Measurements from ENCODE around the gene SEMA6D. TPM values are rescaled to one million over a fixed set of nuclear protein-coding genes. Genes with fewer than 3 reads are reported as not detected.

SEMA6D gene
- total and polyA plus RNA-seq, 7 donors: 2.4 to 12.5 (median 6.4) TPM

- Histone ChIP-seq H3K4me1 (no peaks in the 10 kb centered on the region), H3K27ac (no peak overlapping the region), H3K36me3 (no peaks in the 10 kb centered on the region), H3K4me3 (no peak overlapping the region), H3K9me3 (no peaks in the 10 kb centered on the region), H3K27me3 (no peaks in the 10 kb centered on the region)
- intact Hi-C loops (cut with DNase I): loop anchor here (10.0 kb wide), 1 partner anchor 80 kb away; no protein-coding TSS in a partner anchor
- no peak for DNase-seq
- 19 to 61% methylated on average over 2 of the region's 2 CpGs for WGBS, 2 donors
- TF ChIP-seq CTCF (IDR thresholded peaks at IDR 0.05) (no peak), POLR2AphosphoS5 (IDR thresholded peaks at IDR 0.05) (no peak), POLR2A (IDR thresholded peaks at IDR 0.05) (no peak), EP300 (IDR thresholded peaks at IDR 0.05) (no peak)
Measured at GRCh38 chr15:47744973-47745372, 27.7 kb downstream of the SEMA6D start.

- 91 to 94% methylated on average over 3 of the region's 3 CpGs for WGBS, 2 donors
- TF ChIP-seq POLR2AphosphoS5 (IDR thresholded peaks at IDR 0.05) (no peak), CTCF (IDR thresholded peaks at IDR 0.05) (no peak), EP300 (IDR thresholded peaks at IDR 0.05) (no peak), POLR2A (IDR thresholded peaks at IDR 0.05) (no peak)
Measured at GRCh38 chr15:47746516-47746915, 29.2 kb downstream of the SEMA6D start.

GRCh38 chr15:47750030-47750739, 32.9 kb downstream of the SEMA6D start:
- 82 to 84% methylated on average over 2 of the region's 2 CpGs for WGBS, 2 donors
- TF ChIP-seq CTCF (IDR thresholded peaks at IDR 0.05): no peak
- TF ChIP-seq POLR2A (IDR thresholded peaks at IDR 0.05): no peak
- TF ChIP-seq EP300 (IDR thresholded peaks at IDR 0.05): no peak
- no peak for TF ChIP-seq POLR2AphosphoS5 (IDR thresholded peaks at IDR 0.05)
- Histone ChIP-seq H3K36me3 (no peaks in the 10 kb centered on the region), H3K4me1 (no peaks in the 10 kb centered on the region), H3K4me3 (no peak overlapping the region), H3K27me3 (no peaks in the 10 kb centered on the region), H3K27ac (no peak overlapping the region), H3K9me3 (peaks cover 0 to 9% (median 3%) of the 10 kb centered on the region in 4 donors)
- DNase-seq: no peak
- intact Hi-C loops (cut with DNase I): no loop called here

More at GRCh38 chr15:47746516-47746915, 29.2 kb downstream of the SEMA6D start:
- H3K9me3 ChIP-seq: no peaks in the 10 kb centered on the region
- no peak overlapping the region for H3K4me3 ChIP-seq
- H3K27me3 ChIP-seq: no peaks in the 10 kb centered on the region
- intact Hi-C loops (cut with DNase I): loop anchor here (10.0 kb wide), 1 partner anchor 82 kb away; no protein-coding TSS in a partner anchor
- no peak for DNase-seq
- no peak overlapping the region for H3K27ac ChIP-seq
- H3K36me3 ChIP-seq: no peaks in the 10 kb centered on the region
- no peaks in the 10 kb centered on the region for H3K4me1 ChIP-seq

- Histone ChIP-seq H3K4me1 (no peaks in the 10 kb centered on the region), H3K27ac (no peak overlapping the region), H3K9me3 (peaks cover 0 to 9% (median 3%) of the 10 kb centered on the region in 4 donors), H3K27me3 (no peaks in the 10 kb centered on the region), H3K36me3 (no peaks in the 10 kb centered on the region), H3K4me3 (no peak overlapping the region)
- intact Hi-C loops (cut with DNase I): no loop called here
- DNase-seq: no peak
- WGBS, 2 donors: 87 to 90% methylated on average over 4 of the region's 4 CpGs
- no peak for TF ChIP-seq EP300 (IDR thresholded peaks at IDR 0.05)
- no peak for TF ChIP-seq POLR2A (IDR thresholded peaks at IDR 0.05)
- no peak for TF ChIP-seq CTCF (IDR thresholded peaks at IDR 0.05)
- no peak for TF ChIP-seq POLR2AphosphoS5 (IDR thresholded peaks at IDR 0.05)
Measured at GRCh38 chr15:47750740-47751262, 33.5 kb downstream of the SEMA6D start.

All from sigmoid colon (tissue), 7 donors.